WTC11 (cell line): ENCODE data around the gene DGUOK. TPM values are rescaled to one million over a fixed set of nuclear protein-coding genes. Genes with fewer than 3 reads are reported as not detected.
"Not testable (repeated sequence)": the region's sequence is repeated elsewhere in the genome, so short reads cannot be mapped to it uniquely, and the experiment has no call there.

Experiments used
- ATAC-seq: fragments of 200-7000 bp; cut with Tn5 transposase; 2 replicates; pipeline ENCODE4 v1.10.0; 2021; ENCODE audit warnings: mild to moderate bottlenecking, moderate library complexity
- CTCF ChIA-PET: fragments of 300-600 bp; sonication (Branson Sonifier 250); formaldehyde crosslinking; loops from one replicate; lab custom pipeline; 2021; ENCODE audit warnings: antibody characterized with exemption; lab: Charles Lee
- POLR2A ChIA-PET: fragments of 350-600 bp; sonication (Branson Sonifier 250); formaldehyde crosslinking; loops from one replicate; lab custom pipeline; 2021; ENCODE audit warnings: antibody characterized with exemption; lab: Charles Lee
- DNase-seq: peaks from one replicate; pipeline ENCODE4 v3.0.0; 2021; ENCODE audit warnings: low spot score
- H3K27ac Mint-ChIP-seq: 2 replicates; pipeline ENCODE4 v1.8.0; 2021; ENCODE audit warnings: mixed read lengths
- H3K27me3 Mint-ChIP-seq: 2 replicates; pipeline ENCODE4 v1.8.0; 2021; ENCODE audit warnings: low read depth, mild to moderate bottlenecking, moderate library complexity, mixed read lengths
- H3K36me3 Mint-ChIP-seq: 2 replicates; pipeline ENCODE4 v1.8.0; 2021; ENCODE audit warnings: mixed read lengths
- H3K4me1 Mint-ChIP-seq: 2 replicates; pipeline ENCODE4 v1.8.0; 2022; ENCODE audit warnings: mixed read lengths
- H3K4me3 Mint-ChIP-seq: 2 replicates; pipeline ENCODE4 v1.8.0; 2021; ENCODE audit warnings: mild to moderate bottlenecking, moderate library complexity, mixed read lengths
- H3K9me3 Mint-ChIP-seq: 2 replicates; pipeline ENCODE4 v1.8.0; 2021; ENCODE audit warnings: mixed read lengths
- CBFB ChIP-seq: sonication (generic); formaldehyde crosslinking; IDR thresholded peaks from 2 replicates; pipeline ENCODE4 v1.8.1; 2022; ENCODE audit warnings: mild to moderate bottlenecking, low read depth, missing genetic modification reagents
- GRHL2 ChIP-seq: fragments of 250-450 bp; sonication (Bioruptor Pico); IDR thresholded peaks from 2 replicates; pipeline ENCODE4 v1.8.0; 2022; ENCODE audit warnings: mild to moderate bottlenecking, moderate library complexity; ENCODE audit not compliant: insufficient replicate concordance, severe bottlenecking
- GTF2I ChIP-seq: fragments of 250-450 bp; sonication (Bioruptor Pico); conservative IDR thresholded peaks from 2 replicates; pipeline ENCODE4 v1.4.0; 2021; ENCODE audit warnings: mild to moderate bottlenecking
- IRF2 ChIP-seq: sonication (generic); formaldehyde crosslinking; IDR thresholded peaks from 2 replicates; pipeline ENCODE4 v1.8.0; 2022; ENCODE audit warnings: low read depth, missing genetic modification reagents, borderline replicate concordance
- PREB ChIP-seq: sonication (generic); formaldehyde crosslinking; IDR thresholded peaks from 2 replicates; pipeline ENCODE4 v1.8.1; 2022; ENCODE audit warnings: mild to moderate bottlenecking, missing genetic modification reagents, moderate library complexity, borderline replicate concordance
- STAT6 ChIP-seq: sonication (generic); formaldehyde crosslinking; conservative IDR thresholded peaks from 2 replicates; pipeline ENCODE4 v1.8.1; 2023; ENCODE audit warnings: mild to moderate bottlenecking, low read depth, missing genetic modification reagents, moderate library complexity
- ZNF425 ChIP-seq: fragments of 250-450 bp; sonication (Bioruptor Pico); conservative IDR thresholded peaks from 2 replicates; pipeline ENCODE4 v1.9.0; 2021; ENCODE audit warnings: mild to moderate bottlenecking
- total RNA-seq: library from RNA; stranded (reverse); gene quantifications from 3 replicates; pipeline ENCODE4 v1.2.3, GENCODE V29; 2021
- TF ChIP-seq, protein P1 (sequence below): sonication (generic); formaldehyde crosslinking; IDR thresholded peaks from 2 replicates; pipeline ENCODE4 v1.8.1; 2022; ENCODE audit warnings: low read depth, missing genetic modification reagents, borderline replicate concordance
- TF ChIP-seq, protein P2 (sequence below): sonication (generic); formaldehyde crosslinking; IDR thresholded peaks from 2 replicates; pipeline ENCODE4 v1.8.0; 2022; ENCODE audit warnings: mild to moderate bottlenecking, missing genetic modification reagents

Gene DGUOK
- total RNA-seq, 1 experiment from 2014 or later: 105 TPM

GRCh38 chr2:73903313-73903712 lies 23.4 kb upstream of the DGUOK start:
- peaks cover 4% of the 10 kb centered on the region for H3K4me1 Mint-ChIP-seq

GRCh38 chr2:73903949-73904613 lies 22.6 kb upstream of the DGUOK start:
- CTCF ChIA-PET, H3K9me3 Mint-ChIP-seq, H3K4me1 Mint-ChIP-seq, DNase-seq, H3K27ac Mint-ChIP-seq, H3K4me3 Mint-ChIP-seq, H3K36me3 Mint-ChIP-seq, ATAC-seq, H3K27me3 Mint-ChIP-seq, POLR2A ChIA-PET: not testable (repeated sequence)

More at GRCh38 chr2:73903313-73903712, 23.4 kb upstream of the DGUOK start:
- H3K9me3 Mint-ChIP-seq: no peaks in the 10 kb centered on the region
- POLR2A ChIA-PET: no interaction called here
- ATAC-seq: no peak
- no peak for DNase-seq
- H3K27me3 Mint-ChIP-seq: peaks cover 5% of the 10 kb centered on the region
- no peak overlapping the region for H3K4me3 Mint-ChIP-seq
- TF ChIP-seq STAT6 (no peak), GTF2I (no peak), PREB (CRISPR knock-in tag) (no peak), CBFB (CRISPR knock-in tag) (no peak), IRF2 (CRISPR knock-in tag) (no peak)
- H3K27ac Mint-ChIP-seq: no peak overlapping the region
- no peaks in the 10 kb centered on the region for H3K36me3 Mint-ChIP-seq
- CTCF ChIA-PET: no interaction called here

DNA sequence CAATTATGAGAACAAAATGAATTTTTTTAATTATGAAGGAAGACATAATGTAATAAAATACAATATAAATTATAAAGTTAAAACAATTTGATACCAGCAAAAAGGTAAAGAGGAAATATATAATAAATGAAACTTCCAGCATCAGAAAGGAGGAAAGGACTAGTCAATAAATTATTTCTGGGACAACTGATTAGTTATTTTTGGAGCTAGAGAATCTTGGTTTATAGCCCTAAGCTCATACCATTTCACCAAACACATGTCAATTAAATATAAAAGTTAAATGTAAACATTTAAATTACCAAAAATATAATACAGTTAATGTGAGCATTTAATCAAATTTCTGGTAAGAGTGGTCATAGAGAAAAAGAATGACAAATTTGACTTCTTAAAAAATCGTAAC lies 21.7 kb upstream of the DGUOK start:
- Mint-ChIP-seq H3K4me1 (peaks cover 4% of the 10 kb centered on the region), H3K9me3 (no peaks in the 10 kb centered on the region), H3K36me3 (no peaks in the 10 kb centered on the region), H3K27ac (no peak overlapping the region), H3K27me3 (peaks cover 5% of the 10 kb centered on the region), H3K4me3 (no peak overlapping the region)
- DNase-seq (no peak), ATAC-seq (no peak)
- POLR2A ChIA-PET: no interaction called here
- CTCF ChIA-PET: no interaction called here
- TF ChIP-seq, protein P1, sequence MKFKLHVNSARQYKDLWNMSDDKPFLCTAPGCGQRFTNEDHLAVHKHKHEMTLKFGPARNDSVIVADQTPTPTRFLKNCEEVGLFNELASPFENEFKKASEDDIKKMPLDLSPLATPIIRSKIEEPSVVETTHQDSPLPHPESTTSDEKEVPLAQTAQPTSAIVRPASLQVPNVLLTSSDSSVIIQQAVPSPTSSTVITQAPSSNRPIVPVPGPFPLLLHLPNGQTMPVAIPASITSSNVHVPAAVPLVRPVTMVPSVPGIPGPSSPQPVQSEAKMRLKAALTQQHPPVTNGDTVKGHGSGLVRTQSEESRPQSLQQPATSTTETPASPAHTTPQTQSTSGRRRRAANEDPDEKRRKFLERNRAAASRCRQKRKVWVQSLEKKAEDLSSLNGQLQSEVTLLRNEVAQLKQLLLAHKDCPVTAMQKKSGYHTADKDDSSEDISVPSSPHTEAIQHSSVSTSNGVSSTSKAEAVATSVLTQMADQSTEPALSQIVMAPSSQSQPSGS (CRISPR knock-in tag): no peak
- TF ChIP-seq, protein P2, sequence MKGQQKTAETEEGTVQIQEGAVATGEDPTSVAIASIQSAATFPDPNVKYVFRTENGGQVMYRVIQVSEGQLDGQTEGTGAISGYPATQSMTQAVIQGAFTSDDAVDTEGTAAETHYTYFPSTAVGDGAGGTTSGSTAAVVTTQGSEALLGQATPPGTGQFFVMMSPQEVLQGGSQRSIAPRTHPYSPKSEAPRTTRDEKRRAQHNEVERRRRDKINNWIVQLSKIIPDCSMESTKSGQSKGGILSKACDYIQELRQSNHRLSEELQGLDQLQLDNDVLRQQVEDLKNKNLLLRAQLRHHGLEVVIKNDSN (CRISPR knock-in tag): no peak
- TF ChIP-seq GRHL2 (CRISPR knock-in tag) (no peak), ZNF425 (CRISPR knock-in tag) (no peak)
